HepG2 (cell line): Measurements from ENCODE around the gene IFT22. TPM values are rescaled to one million over a fixed set of nuclear protein-coding genes. Genes with fewer than 3 reads are reported as not detected.
"Not testable (repeated sequence)": the region's sequence is repeated elsewhere in the genome, so short reads cannot be mapped to it uniquely, and the experiment has no call there.

Experiments
- ATAC-seq: fragments of 200-7000 bp; cut with Tn5 transposase; 3 replicates; pipeline ENCODE4 v1.9.1; 2020; ENCODE audit warnings: mild to moderate bottlenecking, moderate library complexity
- BruUV-seq: library from RNA; stranded (reverse); fragments of 400-500 nt; replicated peaks from 2 replicates; lab custom pipeline; 2021; lab: Mats Ljungman, UMichigan
- CTCF ChIA-PET: fragments of 300-600 bp; formaldehyde crosslinking; extraction: SDS; loops from one replicate; lab custom pipeline; 2021; ENCODE audit warnings: low total read pairs, inconsistent platforms, low intra/inter-chr PET ratio; lab: Yijun Ruan, JAX
- POLR2A ChIA-PET: fragments of 350-600 bp; sonication (Branson Sonifier 250); formaldehyde crosslinking; loops from one replicate; lab custom pipeline; 2020; ENCODE audit warnings: antibody characterized with exemption, inconsistent platforms; lab: Yijun Ruan, JAX
- DNase-seq: peaks from one replicate; pipeline ENCODE4 v3.0.0-alpha.2; 2015; ENCODE audit warnings: low spot score
- FAIRE-seq: peaks from 3 replicates; lab custom pipeline; 2011; peaks lifted over from hg19 to GRCh38; lab: Jason Lieb, UNC
- H2AFZ ChIP-seq: one replicate; pipeline ENCODE4 v1.6.1; 2011; ENCODE audit warnings: low read length, inconsistent platforms
- H3K27ac ChIP-seq: fragments of 300-600 bp; 3 replicates; pipeline ENCODE4 v1.8.0; 2011; ENCODE audit warnings: mixed run types, mild to moderate bottlenecking, mixed read lengths, low read length, inconsistent platforms; ENCODE audit not compliant: insufficient read depth; ENCODE audit errors: extremely low read length
- H3K27me3 ChIP-seq, 2 experiments: fragments of 200-600 bp in 1 of 2; 2 replicates in 1 of 2; 3 replicates in 1 of 2; pipeline versions ENCODE4 v1.6.0 to v1.8.0; 2011; ENCODE audit warnings: low read length in 2 of 2, mild to moderate bottlenecking in 2 of 2, moderate library complexity in 2 of 2, inconsistent platforms in 1 of 2; ENCODE audit not compliant: insufficient read depth in 2 of 2, control insufficient read depth in 1 of 2
- H3K36me3 ChIP-seq, 2 experiments: fragments of 200-600 bp in 1 of 2; replicated peaks in 1 of 2; 2 replicates in 1 of 2; 3 replicates in 1 of 2; pipeline versions ENCODE4 v1.5.1 to v1.8.0; 2011; ENCODE audit warnings: low read length in 2 of 2, inconsistent platforms in 1 of 2; ENCODE audit not compliant: insufficient read depth in 2 of 2, control insufficient read depth in 1 of 2
- H3K4me1 ChIP-seq: 2 replicates; pipeline ENCODE4 v1.5.1; 2012; ENCODE audit warnings: low read length, inconsistent platforms; ENCODE audit not compliant: insufficient read depth
- H3K4me2 ChIP-seq: 2 replicates; pipeline ENCODE4 v1.6.0; 2011; ENCODE audit warnings: low read depth, low read length, inconsistent platforms
- H3K4me3 ChIP-seq, 3 experiments: fragments of 200-600 bp in 1 of 3; sonication (generic), shearing (Covaris generic) in 1 of 3; replicated peaks in 1 of 3; 2 replicates each; pipeline ENCODE4 v1.5.1; 2011 to 2016; ENCODE audit warnings: low read length in 3 of 3, inconsistent platforms in 2 of 3, low read depth in 2 of 3, mild to moderate bottlenecking in 2 of 3, control low read depth in 1 of 3, mixed read lengths in 1 of 3; ENCODE audit not compliant: insufficient read depth in 1 of 3
- H3K79me2 ChIP-seq: one replicate; pipeline ENCODE4 v1.6.1; 2011; ENCODE audit warnings: low read length, inconsistent platforms; ENCODE audit not compliant: insufficient read depth
- H3K9ac ChIP-seq: 2 replicates; pipeline ENCODE4 v1.6.0; 2011; ENCODE audit warnings: mild to moderate bottlenecking, low read depth, low read length, inconsistent platforms; ENCODE audit not compliant: insufficient read depth
- H3K9me3 ChIP-seq: 2 replicates; pipeline ENCODE4 v1.5.1; 2012; ENCODE audit warnings: mild to moderate bottlenecking, low read length
- H4K20me1 ChIP-seq: 2 replicates; pipeline ENCODE4 v1.6.0; 2011; ENCODE audit warnings: inconsistent platforms, mild to moderate bottlenecking, low read length, moderate library complexity; ENCODE audit not compliant: insufficient read depth
- NFYB ChIP-seq: sonication (generic); formaldehyde crosslinking; IDR thresholded peaks from 2 replicates; pipeline ENCODE4 v1.4.0; 2020; ENCODE audit warnings: missing genetic modification reagents
- NFYC ChIP-seq: IDR thresholded peaks from 2 replicates; pipeline ENCODE4 v1.6.1; 2016; ENCODE audit warnings: missing genetic modification reagents, missing compliant biosample characterization
- POLR2A ChIP-seq, 2 experiments: IDR thresholded peaks; 2 replicates each; pipeline ENCODE4 v1.6.1; 2011; ENCODE audit warnings: low read depth in 2 of 2, low read length in 2 of 2, mild to moderate bottlenecking in 1 of 2, moderate library complexity in 1 of 2; ENCODE audit not compliant: insufficient read depth in 1 of 2
- ZMYM4 ChIP-seq: sonication (generic); formaldehyde crosslinking; IDR thresholded peaks from 2 replicates; pipeline ENCODE4 v1.8.1; 2023; ENCODE audit warnings: mild to moderate bottlenecking, missing genetic modification reagents
- WGBS: methylation state at CpG from one replicate; pipeline ENCODE4 v1.1.6; 2017; ENCODE audit warnings: low lambda C conversion rate; 5-methylcytosine and 5-hydroxymethylcytosine counted together
- in situ Hi-C: cut with HindIII; loops from 2 replicates; pipeline ENCODE4 v1.10.0; 2017; ENCODE audit warnings: low pct_unique_long_range_greater_than_20kb; ENCODE audit not compliant: extremely low pct_ligation_motif_present
- intact Hi-C: fragments of 100-400 bp; cut with micrococcal nuclease; formaldehyde crosslinking; loops from one replicate; pipeline ENCODE4 v1.10.0; 2022; ENCODE audit not compliant: unreplicated experiment
- polyA plus RNA-seq, 8 experiments: library from polyadenylated mRNA; depleted of rRNA in 3 of 8; stranded (reverse) in 7 of 8; unstranded in 1 of 8; fragments of >200 nt; fragmentation: Illumina TruSeq in 4 of 8; extraction: Trizol in 4 of 8; gene quantifications; 2 replicates each; pipeline versions ENCODE4 v1.2.1 to v1.2.3, GENCODE V29; 2011 to 2016; ENCODE audit warnings: low read depth in 4 of 8, missing spikeins in 1 of 8, mixed read lengths in 1 of 8; ENCODE audit not compliant: insufficient read depth in 1 of 8
- total RNA-seq, 5 experiments: library from RNA; depleted of rRNA; stranded (reverse); fragments of >200 nt; fragmentation: Illumina TruSeq; extraction: Trizol; gene quantifications; 2 replicates each; pipeline ENCODE4 v1.2.3, GENCODE V29; 2016; ENCODE audit warnings: low read depth in 1 of 5

Gene IFT22
- total and polyA plus RNA-seq, 2 of the 13 experiments (the other 11 are each of a cell fraction or from before 2014, with no cell fraction given): 8.9 to 14.5 TPM

- FAIRE-seq, H3K9ac ChIP-seq, ATAC-seq, in situ Hi-C loops, H3K9me3 ChIP-seq, H4K20me1 ChIP-seq, H3K36me3 ChIP-seq, H3K4me3 ChIP-seq, DNase-seq, H2AFZ ChIP-seq, H3K79me2 ChIP-seq, CTCF ChIA-PET, H3K27me3 ChIP-seq, BruUV-seq, POLR2A ChIA-PET, intact Hi-C loops, H3K27ac ChIP-seq: not testable (repeated sequence)
- H3K4me1 ChIP-seq: peaks cover 20% of the 10 kb centered on the region
- H3K4me2 ChIP-seq: 0 out of 2 replicates have a peak overlapping the region, but pooled peaks have one; percentile 18
- TF ChIP-seq NFYB (CRISPR knock-in tag): peak; percentile 76
- TF ChIP-seq NFYC (CRISPR knock-in tag): peak; percentile 66; the same call in 1 of the 2 replicates
- 0 out of 2 replicates have a peak, but pooled peaks have one; percentile 30 for TF ChIP-seq ZMYM4
- peak; percentile 37 to 54; a peak in 2 of 4 replicates for TF ChIP-seq POLR2A (IDR thresholded peaks at IDR 0.05; ENCODE audit: insufficient read depth in 1 of 2, low read depth in 2 of 2, low read length in 2 of 2)
- 72% methylated on average over 12 of the region's 12 CpGs for WGBS
Observed at GRCh38 chr7:101349300-101349699, 27.7 kb upstream of the IFT22 start.

- H3K4me2 ChIP-seq, in situ Hi-C loops, H3K79me2 ChIP-seq, H3K4me3 ChIP-seq, H4K20me1 ChIP-seq, H3K27me3 ChIP-seq, FAIRE-seq, ATAC-seq, CTCF ChIA-PET, intact Hi-C loops, H3K36me3 ChIP-seq, H2AFZ ChIP-seq, POLR2A ChIA-PET, DNase-seq, H3K9me3 ChIP-seq, H3K27ac ChIP-seq, H3K9ac ChIP-seq, BruUV-seq: not testable (repeated sequence)
- WGBS: 92% methylated on average over 5 of the region's 32 CpGs
- peaks cover 20% of the 10 kb centered on the region for H3K4me1 ChIP-seq
Observed at GRCh38 chr7:101348456-101349067, 26.9 kb upstream of the IFT22 start.
